ENCODE data around the gene PPP2R5C.

PPP2R5C gene

GRCh38 chr14:101755591-101756324 is 5.8 kb upstream of the PPP2R5C start:
- DNase-seq, result no peak

GRCh38 chr14:101757064-101757838 is 4.3 kb upstream of the PPP2R5C start:
- DNase-seq, result no peak

- no peak for DNase-seq
Observed at GRCh38 chr14:101757839-101758211, 3.7 kb upstream of the PPP2R5C start.

- no peak for DNase-seq
Observed at GRCh38 chr14:101758913-101759593, 2.5 kb upstream of the PPP2R5C start.

GRCh38 chr14:101760138-101761011 is 1.1 kb upstream of the PPP2R5C start:
- DNase-seq, result peak; percentile 97

GRCh38 chr14:101761881-101762529 is 496 bp downstream of the PPP2R5C start:
- DNase-seq, result peak; percentile 18

GRCh38 chr14:101762530-101763101 is 1.1 kb downstream of the PPP2R5C start:
- no peak for DNase-seq

GRCh38 chr14:101763941-101764709 is 2.6 kb downstream of the PPP2R5C start:
- DNase-seq, result no peak

- DNase-seq, result no peak
Observed at GRCh38 chr14:101767618-101768362, 6.3 kb downstream of the PPP2R5C start.

GRCh38 chr14:101770183-101770582 is 8.7 kb downstream of the PPP2R5C start:
- no peak for DNase-seq

- no peak for DNase-seq
Observed at GRCh38 chr14:101772770-101773169, 11.3 kb downstream of the PPP2R5C start.

- DNase-seq, result no peak
Observed at GRCh38 chr14:101773378-101773777, 11.9 kb downstream of the PPP2R5C start.

GRCh38 chr14:101774006-101774795 is 12.7 kb downstream of the PPP2R5C start:
- DNase-seq, result no peak

GRCh38 chr14:101774814-101775213 is 13.3 kb downstream of the PPP2R5C start:
- DNase-seq, result no peak

GRCh38 chr14:101775826-101776225 is 14.3 kb downstream of the PPP2R5C start:
- no peak for DNase-seq

- DNase-seq, result no peak
Observed at GRCh38 chr14:101776344-101776743, 14.8 kb downstream of the PPP2R5C start.

- DNase-seq, result no peak
Observed at GRCh38 chr14:101780390-101780789, 18.9 kb downstream of the PPP2R5C start.

- no peak for DNase-seq
Observed at GRCh38 chr14:101780887-101781239, 19.4 kb downstream of the PPP2R5C start.

GRCh38 chr14:101781240-101782061 is 19.9 kb downstream of the PPP2R5C start:
- peak; percentile 11 for DNase-seq

Data from fibroblast of skin of right biceps (primary cell).